Measurements from ENCODE around the gene ARSG.
"Not testable (repeated sequence)": the region's sequence is repeated elsewhere in the genome, so short reads cannot be mapped to it uniquely, and the experiment has no call there.

The ARSG gene

GRCh38 chr17:68306819-68307218 is 15.5 kb downstream of the ARSG start:
- no peak for DNase-seq (ENCODE audit: low spot score)

DNA sequence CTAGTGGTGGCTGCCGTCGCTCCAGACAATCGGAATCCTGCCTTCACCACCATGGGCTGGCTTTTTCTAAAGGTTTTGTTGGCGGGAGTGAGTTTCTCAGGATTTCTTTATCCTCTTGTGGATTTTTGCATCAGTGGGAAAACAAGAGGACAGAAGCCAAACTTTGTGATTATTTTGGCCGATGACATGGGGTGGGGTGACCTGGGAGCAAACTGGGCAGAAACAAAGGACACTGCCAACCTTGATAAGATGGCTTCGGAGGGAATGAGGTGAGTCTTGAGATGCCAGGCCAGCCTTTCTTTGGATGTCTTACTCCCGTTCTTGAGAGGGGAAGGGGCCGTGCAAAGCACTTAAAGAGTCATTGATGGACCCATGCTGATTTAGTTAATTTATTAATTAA is 16.1 kb downstream of the ARSG start:
- no peak for DNase-seq (ENCODE audit: low spot score)

DNA sequence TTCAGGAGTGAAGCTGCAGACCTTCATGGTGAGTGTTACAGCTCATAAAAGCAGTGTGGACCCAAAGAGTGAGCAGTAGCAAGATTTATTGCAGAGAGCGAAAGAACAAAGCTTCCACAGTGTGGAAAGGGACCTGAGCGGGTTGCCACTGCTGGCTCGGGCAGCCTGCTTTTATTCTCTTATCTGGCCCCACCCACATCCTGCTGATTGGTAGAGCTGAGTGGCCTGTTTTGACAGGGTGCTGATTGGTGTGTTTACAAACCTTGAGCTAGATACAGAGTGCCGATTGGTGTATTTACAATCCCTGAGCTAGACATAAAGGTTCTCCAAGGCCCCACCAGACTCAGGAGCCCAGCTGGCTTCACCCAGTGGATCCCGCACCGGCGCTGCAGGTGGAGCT is 17.2 kb downstream of the ARSG start:
- DNase-seq (ENCODE audit: low spot score): not testable (repeated sequence)

DNA sequence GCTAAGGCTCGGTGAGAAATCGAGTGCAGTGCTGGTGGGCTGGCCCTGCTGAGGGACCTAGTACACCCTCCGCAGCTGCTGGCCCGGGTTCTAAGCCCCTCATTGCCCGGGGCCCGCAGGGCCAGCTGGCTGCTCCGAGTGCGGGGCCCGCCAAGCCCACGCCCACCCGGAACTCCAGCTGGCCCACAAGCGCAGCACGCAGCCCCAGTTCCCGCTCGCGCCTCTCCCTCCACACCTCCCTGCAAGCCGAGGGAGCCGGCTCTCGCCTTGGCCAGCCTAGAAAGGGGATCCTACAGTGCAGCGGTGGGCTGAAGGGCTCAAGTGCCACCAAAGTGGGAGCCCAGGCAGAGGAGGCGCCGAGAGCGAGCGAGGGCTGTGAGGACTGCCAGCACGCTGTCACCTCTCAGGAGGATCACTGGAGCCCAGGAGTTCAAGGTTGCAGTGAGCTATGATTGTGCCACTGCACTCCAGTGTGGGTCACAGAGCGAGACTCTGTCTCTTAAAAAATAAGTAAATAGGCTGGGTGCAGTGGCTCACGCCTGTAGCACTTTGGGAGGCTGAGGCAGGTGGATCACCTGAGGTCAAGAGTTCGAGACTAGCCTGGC is 17.9 kb downstream of the ARSG start:
- DNase-seq (ENCODE audit: low spot score): not testable (repeated sequence)

DNA sequence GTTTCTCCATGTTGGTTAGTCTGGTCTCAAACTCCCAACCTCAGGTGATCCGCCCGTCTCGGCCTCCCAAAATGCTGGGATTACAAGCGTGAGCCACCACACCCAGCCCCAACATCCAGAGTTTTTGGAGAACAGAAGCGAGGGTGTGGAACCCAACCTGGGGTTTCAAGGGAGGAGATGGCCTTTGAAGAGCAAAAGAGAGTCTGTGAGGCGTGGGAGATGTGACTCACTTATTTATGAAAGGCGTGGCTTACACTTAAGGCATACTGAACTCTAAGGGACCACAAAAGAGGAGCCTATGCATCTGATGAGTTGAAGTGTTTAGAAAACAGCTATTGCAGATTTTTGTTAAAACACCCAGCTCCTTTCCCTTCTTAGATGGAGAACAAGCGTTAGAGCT is 18.9 kb downstream of the ARSG start:
- DNase-seq (ENCODE audit: low spot score): no peak

GRCh38 chr17:68314916-68315535 is 23.7 kb downstream of the ARSG start:
- no peak for DNase-seq (ENCODE audit: low spot score)

GRCh38 chr17:68315930-68316329 is 24.6 kb downstream of the ARSG start:
- no peak for DNase-seq (ENCODE audit: low spot score)

- DNase-seq (ENCODE audit: low spot score): no peak
Measured at GRCh38 chr17:68317458-68317857, 26.2 kb downstream of the ARSG start.

- no peak for DNase-seq (ENCODE audit: low spot score)
Measured at GRCh38 chr17:68318103-68318991, 27.1 kb downstream of the ARSG start.

GRCh38 chr17:68319410-68320162 is 28.3 kb downstream of the ARSG start:
- DNase-seq (ENCODE audit: low spot score): no peak

GRCh38 chr17:68320311-68320865 is 29.1 kb downstream of the ARSG start:
- DNase-seq (ENCODE audit: low spot score): no peak

DNA sequence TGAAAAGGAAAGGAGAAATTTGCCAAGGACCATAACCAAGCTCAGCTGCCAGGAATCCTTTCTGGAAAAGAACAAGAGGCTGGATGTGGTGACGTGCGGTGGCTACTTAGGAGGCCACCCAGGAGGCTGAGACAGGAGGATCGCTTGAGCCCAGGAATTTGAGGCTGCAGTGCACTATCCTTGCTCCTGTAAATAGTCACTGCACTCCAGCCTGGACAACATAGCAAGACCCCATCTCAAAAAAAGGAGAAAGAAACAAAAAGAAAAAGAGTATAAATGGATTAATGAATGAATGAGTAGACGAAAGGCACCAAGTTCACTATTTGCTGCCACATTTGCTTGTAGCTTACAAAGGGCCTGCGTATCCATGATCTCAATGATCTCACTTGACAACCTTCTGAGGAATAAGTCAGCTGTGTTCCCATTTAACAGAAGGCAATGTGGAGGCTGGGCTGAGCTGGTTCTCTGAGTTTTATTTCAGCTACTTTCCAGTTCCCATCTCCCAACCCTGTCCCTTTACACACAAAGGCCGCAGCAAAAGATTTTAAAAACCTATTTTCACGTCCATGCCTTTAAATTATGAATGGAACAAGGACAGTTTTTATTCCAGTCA is 29.8 kb downstream of the ARSG start:
- DNase-seq (ENCODE audit: low spot score): no peak

DNA sequence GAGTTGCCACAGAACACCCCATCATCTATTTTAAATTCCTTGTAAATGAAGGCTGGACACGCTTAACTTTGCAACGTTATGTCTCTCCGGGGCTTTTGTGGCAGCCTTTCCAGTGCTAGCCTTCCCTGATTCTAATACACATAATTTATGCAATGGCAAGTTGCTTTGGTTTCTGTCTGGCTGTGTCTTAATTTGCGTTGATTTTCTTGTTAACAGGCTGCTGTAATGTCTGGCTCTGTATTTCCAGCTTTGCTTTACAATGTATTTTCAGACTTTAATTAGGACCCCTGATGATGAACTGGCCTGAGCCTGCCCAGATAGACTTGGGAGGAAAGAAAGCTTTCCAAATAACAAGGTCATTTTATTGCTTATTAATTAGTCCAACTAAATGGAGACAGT is 30.3 kb downstream of the ARSG start:
- no peak for DNase-seq (ENCODE audit: low spot score)

- no peak for DNase-seq (ENCODE audit: low spot score)
Measured at GRCh38 chr17:68322630-68323029, 31.3 kb downstream of the ARSG start.

DNA sequence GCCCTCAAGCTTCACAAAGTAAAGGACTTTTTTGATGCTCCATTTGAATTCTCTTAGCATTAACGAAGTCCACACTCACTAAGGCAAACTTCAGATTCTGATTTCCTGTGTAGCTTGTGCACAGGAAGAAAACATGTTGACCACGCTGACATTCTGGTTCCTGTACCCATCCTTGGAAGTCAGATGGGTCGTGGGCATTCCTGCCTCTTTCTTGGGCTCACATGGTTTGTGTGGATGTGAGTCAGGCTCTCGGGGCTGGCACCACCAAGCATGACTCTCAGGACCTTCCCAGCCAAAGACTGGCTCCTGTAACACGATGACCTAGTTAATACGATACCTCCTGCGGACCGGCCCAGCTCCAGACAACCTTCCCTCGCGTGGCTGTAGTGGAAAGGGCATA is 32.8 kb downstream of the ARSG start:
- no peak for DNase-seq (ENCODE audit: low spot score)

GRCh38 chr17:68324654-68325336 is 33.5 kb downstream of the ARSG start:
- no peak for DNase-seq (ENCODE audit: low spot score)

GRCh38 chr17:68325961-68326360 is 34.7 kb downstream of the ARSG start:
- DNase-seq (ENCODE audit: low spot score): no peak

DNA sequence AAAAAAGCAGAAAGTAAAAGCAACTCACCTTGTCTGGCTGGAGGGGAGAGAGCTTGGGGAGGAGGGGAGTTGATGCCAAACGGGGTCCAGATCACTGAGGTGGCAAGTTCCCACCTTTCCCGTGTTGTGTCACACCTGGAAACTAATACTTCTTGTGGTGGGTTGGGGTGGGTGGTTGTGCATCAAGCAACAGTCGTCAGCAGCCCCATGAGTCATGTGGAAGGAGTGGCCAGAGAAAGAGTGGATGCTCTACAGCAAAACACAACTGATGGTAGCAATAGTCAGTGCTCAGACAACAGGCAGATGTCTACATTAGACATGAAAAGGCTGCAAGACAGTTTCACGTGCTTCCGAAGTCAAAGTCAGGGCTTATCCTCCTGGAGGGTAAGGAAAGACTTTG is 35.4 kb downstream of the ARSG start:
- DNase-seq (ENCODE audit: low spot score): no peak

- no peak for DNase-seq (ENCODE audit: low spot score)
Measured at GRCh38 chr17:68327823-68328557, 36.7 kb downstream of the ARSG start.

DNA sequence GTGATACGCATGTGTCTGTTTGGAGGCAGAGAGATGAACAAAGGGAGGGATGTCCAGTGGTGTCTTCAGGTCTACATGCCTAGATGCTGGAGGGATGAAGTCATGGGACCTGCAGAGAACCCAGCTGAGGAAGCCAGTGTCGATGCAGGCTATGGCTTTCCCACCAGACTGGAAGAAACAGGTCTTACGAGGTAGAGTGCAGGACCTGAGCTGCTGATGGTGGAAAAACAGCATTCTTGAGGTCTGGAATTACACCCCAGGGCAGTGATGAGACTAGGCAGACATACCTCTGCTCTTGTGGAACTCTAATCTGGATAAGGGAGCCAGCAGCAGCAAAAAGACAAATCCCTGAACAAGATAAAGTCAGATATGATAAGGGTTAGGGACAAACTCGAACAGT is 37.4 kb downstream of the ARSG start:
- no peak for DNase-seq (ENCODE audit: low spot score)

Data from RKO (cell line).